Measurements from ENCODE around the gene CCDC97. TPM values are rescaled to one million over a fixed set of nuclear protein-coding genes. Genes with fewer than 3 reads are reported as not detected.

Gene CCDC97
- total RNA-seq: 10 to 100 TPM; 19.1 to 20.5 TPM

DNA sequence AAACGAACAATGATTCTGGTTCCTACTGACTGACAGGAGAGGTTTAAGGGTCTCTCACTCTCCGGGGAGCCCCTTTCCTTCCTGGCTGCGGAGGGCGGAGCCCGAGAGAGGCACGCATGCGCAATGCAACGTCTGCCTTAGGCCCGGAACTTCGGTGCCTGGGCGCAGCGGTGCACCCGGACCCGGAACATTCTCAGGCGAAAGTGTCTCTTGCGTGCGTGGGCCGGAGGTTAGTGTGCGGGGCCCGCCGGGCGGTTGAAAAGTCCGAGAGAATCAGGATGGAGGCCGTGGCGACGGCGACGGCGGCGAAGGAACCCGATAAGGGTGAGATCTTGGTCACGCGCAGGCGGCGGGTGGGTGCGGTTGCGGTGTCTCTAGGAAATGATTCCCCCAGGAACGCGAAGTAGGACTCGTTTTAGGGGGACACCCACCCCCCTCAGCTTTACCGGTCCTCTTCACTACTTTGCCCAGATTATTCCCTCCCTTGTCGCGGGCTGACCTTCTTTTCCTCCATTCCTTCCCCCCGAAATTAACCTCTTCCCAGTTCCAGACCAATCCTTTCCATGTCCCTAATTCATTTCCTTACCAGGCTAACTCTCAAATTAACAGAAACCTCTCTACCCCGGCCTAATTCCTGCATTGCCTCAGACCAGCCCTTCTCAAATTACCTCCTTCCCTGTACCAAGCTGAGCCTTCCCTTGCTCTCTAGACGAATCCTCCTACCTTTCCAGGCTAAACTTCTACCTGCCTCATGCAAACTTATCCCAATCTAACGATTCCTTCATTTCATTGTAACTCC lies at the start of gene CCDC97:
TSS of gene CCDC97 (plus strand) at position 140 of the 799 bp plus-strand sequence. CDS start at position 279, 139 bp downstream.
- Mint-ChIP-seq H3K36me3 (peaks cover 32% of the 10 kb centered on the region), H3K4me1 (peaks cover 53% of the 10 kb centered on the region), H3K9me3 (no peaks in the 10 kb centered on the region), H3K27me3 (peaks cover 9% of the 10 kb centered on the region), H3K4me3 (peak within 1 kb of the TSS; percentile 97), H3K27ac (peak within 1 kb of the TSS; percentile 97)
- DNase-seq: peak; percentile 89

DNA sequence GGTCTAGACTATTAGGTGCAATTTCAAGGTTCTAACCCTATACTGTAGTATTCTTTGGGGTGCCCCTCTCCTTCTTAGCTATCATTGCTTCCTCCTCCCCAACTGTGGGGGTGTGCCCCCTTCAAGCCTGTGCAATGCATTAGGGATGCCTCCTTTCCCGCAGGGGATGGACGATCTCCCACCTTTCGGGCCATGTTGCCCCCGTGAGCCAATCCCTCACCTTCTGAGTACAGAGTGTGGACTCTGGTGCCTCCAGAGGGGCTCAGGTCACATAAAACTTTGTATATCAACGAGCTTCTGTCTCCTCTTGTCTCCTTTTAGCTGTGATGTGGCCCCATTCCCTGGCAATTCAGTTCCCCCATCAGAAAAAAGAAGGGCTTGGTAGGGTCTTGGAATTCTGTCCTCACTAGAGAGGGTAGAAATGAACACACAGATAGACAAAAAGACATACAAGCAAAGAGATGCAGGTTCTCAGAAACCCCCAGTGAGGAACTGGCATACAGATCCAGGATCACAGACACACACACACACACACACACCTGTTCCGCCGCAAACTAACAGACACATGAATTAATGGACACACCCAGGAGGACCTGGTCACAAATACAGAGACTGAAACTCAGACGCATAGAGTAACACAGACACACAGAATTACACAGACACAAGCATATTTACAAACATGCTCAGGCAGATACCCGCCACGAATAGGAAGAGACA lies 48.3 kb upstream of the CCDC97 start:
- Mint-ChIP-seq H3K4me1 (peaks cover 32% of the 10 kb centered on the region), H3K27me3 (no peaks in the 10 kb centered on the region), H3K27ac (peak overlapping the region; percentile 100), H3K4me3 (peak overlapping the region; percentile 94), H3K9me3 (no peaks in the 10 kb centered on the region), H3K36me3 (peaks cover 18% of the 10 kb centered on the region)
- DNase-seq: no peak

DNA sequence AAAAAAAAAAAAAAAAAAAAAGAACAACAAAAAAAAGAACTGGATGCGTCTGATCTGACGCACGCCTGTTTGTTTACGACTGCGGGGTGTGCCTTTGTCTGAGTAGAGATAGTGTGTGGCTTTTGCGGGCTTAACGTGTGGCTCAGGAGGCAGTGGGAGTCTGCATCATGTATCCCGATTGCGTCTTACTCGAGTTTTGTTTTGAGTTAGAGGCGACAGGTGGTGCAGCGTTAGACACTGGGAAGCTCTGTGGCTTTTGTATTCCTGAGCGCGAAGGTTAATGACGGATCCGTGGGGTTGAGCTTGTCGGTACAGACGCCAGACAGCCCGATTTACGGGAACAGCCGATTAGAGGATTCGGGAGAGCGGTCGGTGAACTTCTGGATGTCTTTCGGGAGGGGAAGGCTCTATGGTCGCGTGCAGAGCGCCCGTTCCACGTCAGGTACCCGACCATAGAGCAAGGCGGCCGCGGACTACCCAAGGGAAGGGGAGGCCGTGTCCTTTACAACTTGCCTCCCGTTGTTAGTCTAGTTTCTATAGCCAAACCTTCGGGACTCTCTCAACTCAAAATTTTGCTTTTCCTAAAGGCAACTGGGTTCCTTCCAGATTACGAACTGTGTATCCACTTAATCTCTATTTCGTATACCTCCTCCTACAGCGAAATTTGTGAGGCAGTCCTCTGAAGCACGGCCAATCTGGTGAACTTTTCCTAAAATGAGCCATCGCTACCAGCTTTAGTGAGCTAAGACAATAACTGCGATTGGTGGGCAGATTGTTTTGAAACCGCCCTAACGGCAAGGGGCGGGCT lies 46.7 kb upstream of the CCDC97 start:
- peak; percentile 85 for DNase-seq
- H3K4me1 Mint-ChIP-seq: peaks cover 45% of the 10 kb centered on the region
- peak overlapping the region; percentile 100 for H3K27ac Mint-ChIP-seq
- no peaks in the 10 kb centered on the region for H3K9me3 Mint-ChIP-seq
- peak overlapping the region; percentile 94 for H3K4me3 Mint-ChIP-seq
- no peaks in the 10 kb centered on the region for H3K27me3 Mint-ChIP-seq
- H3K36me3 Mint-ChIP-seq: peaks cover 22% of the 10 kb centered on the region

DNA sequence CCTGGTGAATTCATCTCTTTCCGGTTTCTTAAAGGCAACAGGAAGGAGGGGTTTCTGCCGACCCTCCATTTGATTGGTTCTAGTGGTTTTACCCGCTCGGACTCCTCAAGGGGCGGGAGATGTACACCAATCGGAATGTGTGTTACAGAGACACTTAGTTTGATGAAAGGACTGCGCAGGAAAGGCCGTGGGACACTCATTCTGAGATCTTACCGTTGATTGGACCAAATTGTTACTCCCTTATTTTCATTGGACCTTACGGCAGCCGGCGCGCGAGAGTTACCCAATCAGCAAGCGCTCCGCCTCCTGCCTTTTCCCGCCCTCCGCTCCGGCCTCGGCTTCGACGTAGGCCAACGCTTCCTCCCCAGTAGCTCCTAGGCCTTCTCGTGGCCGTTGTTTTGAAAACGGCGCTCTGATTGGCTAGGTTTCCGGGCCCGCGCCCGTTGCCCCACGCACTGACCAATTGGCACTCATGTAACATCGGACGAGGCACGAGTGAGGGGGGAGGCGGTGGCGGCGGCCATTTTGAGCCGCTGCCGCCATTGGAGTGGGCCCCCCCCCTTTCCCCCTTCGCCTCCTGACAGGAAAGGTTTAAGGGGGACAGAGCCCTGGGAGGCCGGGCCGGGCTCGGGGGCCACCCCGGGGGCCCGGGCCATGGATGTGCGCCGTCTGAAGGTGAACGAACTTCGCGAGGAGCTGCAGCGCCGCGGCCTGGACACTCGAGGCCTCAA lies 46.0 kb upstream of the CCDC97 start, which contains the start of gene HNRNPUL1:
TSS of gene HNRNPUL1 (plus strand) at position 523 of the 731 bp plus-strand sequence. CDS start at position 655, 132 bp downstream.
- DNase-seq: peak; percentile 98
- Mint-ChIP-seq H3K36me3 (peaks cover 25% of the 10 kb centered on the region), H3K4me3 (peak within 1 kb of the TSS; percentile 94), H3K27ac (peak within 1 kb of the TSS; percentile 100), H3K4me1 (peaks cover 45% of the 10 kb centered on the region), H3K9me3 (no peaks in the 10 kb centered on the region), H3K27me3 (no peaks in the 10 kb centered on the region)

GRCh38 chr19:41264581-41265394 lies 45.2 kb upstream of the CCDC97 start:
- peak; percentile 68 for DNase-seq
- Mint-ChIP-seq H3K9me3 (no peaks in the 10 kb centered on the region), H3K27ac (peak overlapping the region; percentile 100), H3K4me3 (peak overlapping the region; percentile 94), H3K27me3 (no peaks in the 10 kb centered on the region), H3K36me3 (peaks cover 25% of the 10 kb centered on the region), H3K4me1 (peaks cover 45% of the 10 kb centered on the region)

DNA sequence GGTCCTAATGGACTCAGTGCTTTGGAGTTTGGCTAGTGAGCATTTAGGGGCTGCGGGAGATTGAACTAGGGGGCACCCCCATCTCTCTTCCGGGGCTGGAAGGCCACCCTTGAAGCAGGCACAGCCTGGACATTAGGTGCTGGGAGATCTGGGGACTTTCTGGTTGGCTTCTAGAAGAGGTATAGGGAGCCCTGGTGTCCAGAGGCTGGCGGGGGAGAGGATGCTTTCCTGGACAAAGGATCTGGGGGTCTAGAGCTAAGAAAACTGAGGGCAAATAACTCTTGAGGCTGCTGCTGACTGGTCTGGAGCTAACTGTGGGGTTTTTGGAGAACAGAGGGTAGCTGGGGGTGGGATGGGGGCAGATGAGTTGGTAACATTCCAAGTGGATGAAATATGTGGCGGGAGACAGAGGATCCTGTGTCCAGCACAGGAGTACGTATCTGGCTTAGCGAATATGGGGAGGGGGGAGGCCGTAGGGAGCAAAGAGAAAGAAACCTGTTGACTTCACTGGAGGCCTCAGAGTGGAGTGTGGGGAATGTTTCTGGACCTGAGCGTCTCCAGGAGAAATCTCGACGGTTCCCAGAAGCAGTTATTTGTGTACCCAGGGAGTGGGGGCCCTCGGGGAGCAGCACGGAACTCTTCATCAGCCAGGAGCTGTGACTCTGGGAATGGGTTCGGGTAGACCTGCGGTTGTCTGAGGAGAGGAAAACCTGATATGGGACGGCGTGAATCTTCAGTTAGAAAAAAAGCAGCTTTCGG lies 44.4 kb upstream of the CCDC97 start:
- Mint-ChIP-seq H3K27ac (peak overlapping the region; percentile 100), H3K4me1 (peaks cover 45% of the 10 kb centered on the region), H3K9me3 (no peaks in the 10 kb centered on the region), H3K36me3 (peaks cover 25% of the 10 kb centered on the region), H3K4me3 (peak overlapping the region; percentile 94), H3K27me3 (no peaks in the 10 kb centered on the region)
- peak; percentile 7 for DNase-seq

- Mint-ChIP-seq H3K9me3 (no peaks in the 10 kb centered on the region), H3K4me1 (peaks cover 32% of the 10 kb centered on the region), H3K36me3 (peaks cover 41% of the 10 kb centered on the region), H3K4me3 (no peak overlapping the region), H3K27me3 (no peaks in the 10 kb centered on the region), H3K27ac (no peak overlapping the region)
- no peak for DNase-seq
These were observed 40.9 kb upstream of the CCDC97 start for GRCh38 chr19:41269055-41269454.

DNA sequence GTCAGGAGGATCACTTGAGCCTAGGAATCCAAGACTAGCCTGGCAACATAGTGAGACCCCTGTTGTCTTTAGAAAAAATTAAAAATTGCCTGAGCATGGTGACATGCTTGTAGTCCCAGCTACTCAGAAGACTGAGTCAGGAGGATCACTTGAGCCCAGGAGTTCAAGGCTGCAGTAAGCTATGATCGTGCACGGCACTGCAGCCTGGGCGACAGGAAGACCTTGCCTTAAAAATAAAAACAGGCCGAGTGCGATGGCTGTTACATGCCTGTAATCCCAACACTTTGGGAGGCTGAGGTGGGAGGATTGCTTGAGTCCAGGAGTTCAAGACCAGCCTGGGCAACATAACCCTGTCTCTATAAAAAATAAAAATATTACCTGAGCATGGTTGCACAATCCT lies 40.4 kb upstream of the CCDC97 start:
- Mint-ChIP-seq H3K9me3 (no peaks in the 10 kb centered on the region), H3K36me3 (peaks cover 39% of the 10 kb centered on the region), H3K27me3 (no peaks in the 10 kb centered on the region), H3K27ac (no peak overlapping the region), H3K4me3 (no peak overlapping the region), H3K4me1 (peaks cover 31% of the 10 kb centered on the region)
- DNase-seq: no peak

GRCh38 chr19:41273076-41273475 lies 36.9 kb upstream of the CCDC97 start:
- no peak overlapping the region for H3K27ac Mint-ChIP-seq
- peaks cover 35% of the 10 kb centered on the region for H3K36me3 Mint-ChIP-seq
- H3K4me3 Mint-ChIP-seq: no peak overlapping the region
- H3K4me1 Mint-ChIP-seq: peaks cover 6% of the 10 kb centered on the region
- no peaks in the 10 kb centered on the region for H3K9me3 Mint-ChIP-seq
- DNase-seq: no peak
- no peaks in the 10 kb centered on the region for H3K27me3 Mint-ChIP-seq

GRCh38 chr19:41274802-41275201 lies 35.2 kb upstream of the CCDC97 start:
- Mint-ChIP-seq H3K36me3 (peaks cover 35% of the 10 kb centered on the region), H3K4me3 (no peak overlapping the region), H3K27ac (peak overlapping the region; percentile 52), H3K27me3 (no peaks in the 10 kb centered on the region), H3K4me1 (peaks cover 6% of the 10 kb centered on the region), H3K9me3 (no peaks in the 10 kb centered on the region)
- no peak for DNase-seq

GRCh38 chr19:41276231-41276630 lies 33.7 kb upstream of the CCDC97 start:
- no peak for DNase-seq
- peaks cover 38% of the 10 kb centered on the region for H3K36me3 Mint-ChIP-seq
- no peaks in the 10 kb centered on the region for H3K9me3 Mint-ChIP-seq
- H3K4me1 Mint-ChIP-seq: peaks cover 3% of the 10 kb centered on the region
- no peak overlapping the region for H3K27ac Mint-ChIP-seq
- H3K27me3 Mint-ChIP-seq: no peaks in the 10 kb centered on the region
- no peak overlapping the region for H3K4me3 Mint-ChIP-seq

DNA sequence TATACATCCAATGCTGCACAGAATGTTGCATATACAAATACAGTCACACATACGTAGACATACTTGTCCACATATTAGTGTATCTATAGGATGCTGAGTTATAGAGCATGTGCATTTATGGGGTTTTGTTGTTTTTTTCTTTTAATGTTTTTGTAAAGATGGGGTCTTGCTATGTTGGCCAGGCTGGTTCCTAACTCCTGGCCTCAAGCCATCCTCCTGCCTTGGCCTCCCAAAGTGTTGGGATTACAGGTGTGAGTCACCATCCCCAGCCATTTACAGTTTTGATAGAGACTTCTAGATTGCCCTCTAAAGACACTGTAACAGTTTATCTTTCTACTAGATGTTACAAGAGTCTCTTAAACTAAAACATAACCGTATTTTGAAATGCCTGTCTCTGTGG lies 31.5 kb upstream of the CCDC97 start:
- H3K9me3 Mint-ChIP-seq: no peaks in the 10 kb centered on the region
- H3K36me3 Mint-ChIP-seq: peaks cover 35% of the 10 kb centered on the region
- no peaks in the 10 kb centered on the region for H3K27me3 Mint-ChIP-seq
- peaks cover 2% of the 10 kb centered on the region for H3K4me1 Mint-ChIP-seq
- H3K27ac Mint-ChIP-seq: no peak overlapping the region
- H3K4me3 Mint-ChIP-seq: no peak overlapping the region
- DNase-seq: no peak
